Adrenal gland (tissue), 12 donors: ENCODE data around the gene NAALADL2. TPM values are rescaled to one million over a fixed set of nuclear protein-coding genes. Genes with fewer than 3 reads are reported as not detected.
"Not testable (repeated sequence)": the region's sequence is repeated elsewhere in the genome, so short reads cannot be mapped to it uniquely, and the experiment has no call there.

ENCODE experiments used
- DNase-seq, 7 donors: peaks; one replicate each; pipeline ENCODE4 v3.0.0-alpha.2; 2019 to 2020
- H3K27ac ChIP-seq, 5 donors: fragments of 200-600 bp; sonication (generic) in 4 of 5; 1 replicate in 3 of 5; 2 replicates in 2 of 5; pipeline versions ENCODE4 v1.5.1 to v1.8.0; 2016 to 2020; ENCODE audit warnings: mild to moderate bottlenecking in 1 of 5
- H3K27me3 ChIP-seq: fragments of 200-600 bp; 2 replicates; pipeline ENCODE4 v1.8.0; 2021
- H3K36me3 ChIP-seq, 2 donors: fragments of 200-600 bp; replicated peaks in 1 of 2; 1 replicate in 1 of 2; 2 replicates in 1 of 2; pipeline versions ENCODE4 v1.5.1 to v1.8.0; 2018 to 2022
- H3K4me1 ChIP-seq, 2 donors: fragments of 200-600 bp; replicated peaks in 1 of 2; 1 replicate in 1 of 2; 2 replicates in 1 of 2; pipeline versions ENCODE4 v1.5.1 to v1.8.0; 2018 to 2021
- H3K4me3 ChIP-seq, 4 donors: fragments of 200-600 bp; sonication (generic) in 3 of 4; one replicate each; pipeline ENCODE4 v1.5.1; 2016 to 2018
- H3K9me3 ChIP-seq, 3 donors: fragments of 200-600 bp; sonication (generic) in 1 of 3; replicated peaks in 1 of 3; 1 replicate in 2 of 3; 2 replicates in 1 of 3; pipeline versions ENCODE4 v1.5.1 to v1.8.0; 2016 to 2021
- POLR2A ChIP-seq, 2 donors: fragments of 450-650 bp; IDR thresholded peaks; one replicate each; pipeline ENCODE4 v1.6.1; 2017; ENCODE audit warnings: antibody characterized with exemption in 2 of 2, mild to moderate bottlenecking in 2 of 2, moderate library complexity in 1 of 2
- WGBS, 4 donors: extraction: QIAGEN DNeasy Blood & Tissue Kit in 2 of 4; methylation state at CpG; one replicate each; pipeline versions ENCODE4 v1.1.5 to v1.1.7; 2013 to 2017; 5-methylcytosine and 5-hydroxymethylcytosine counted together
- intact Hi-C, 2 donors: fragments of 100-400 bp; cut with DNase I; formaldehyde crosslinking; loops; one replicate each; pipeline versions ENCODE4 v1.14.1 to v1.15.0; 2022 to 2023
- polyA plus RNA-seq, 3 donors: library from polyadenylated mRNA; stranded (reverse); fragments of 200-250 nt in 2 of 3; fragments of 350-450 nt in 1 of 3; fragmentation: Illumina TruSeq in 1 of 3; extraction: RNeasy Lipid Tissue Mini Kit (QIAGEN cat#74804) in 1 of 3; gene quantifications; one replicate each; pipeline ENCODE4 v1.2.3, GENCODE V29; 2013 to 2014
- total RNA-seq, 9 donors: library from RNA; depleted of rRNA in 4 of 9; stranded (reverse); fragments of >200 nt in 4 of 9; fragments of 120-200 nt in 1 of 9; fragmentation: NEBNext Ultra II Directional in 1 of 9; extraction: Animal tissue kit (Norgen Biotek cat#: 25700) in 1 of 9; gene quantifications; one replicate each; pipeline versions ENCODE4 v1.1.0 to v1.2.4, GENCODE V29; 2013 to 2023
- TF ChIP-seq, protein P1 (sequence below), 6 experiments: fragments of 450-650 bp in 4 of 6; fragments of 200-600 bp in 2 of 6; sonication (generic) in 1 of 6; IDR thresholded peaks; 1 replicate in 5 of 6; 2 replicates in 1 of 6; pipeline versions ENCODE4 v1.5.1 to v1.8.0; 2016 to 2021; ENCODE audit warnings: antibody characterized with exemption in 6 of 6, mild to moderate bottlenecking in 2 of 6, moderate library complexity in 1 of 6
- donor health status: healthy with polysubstance abuse.
- donor health status: Bipolar disorder and iron deficiency.
- donor health status: DM: yes; HTN: yes; CAD: no.
- donor health status: DM: no; HTN: no; CAD: no.
- donor health status: DM: no; HTN: no; CAD: no.
- donor health status: DM: yes; HTN: yes; CAD: no.

Gene NAALADL2
- total and polyA plus RNA-seq, 12 donors, result 0.24 to 7.8 (median 4.8) TPM

DNA sequence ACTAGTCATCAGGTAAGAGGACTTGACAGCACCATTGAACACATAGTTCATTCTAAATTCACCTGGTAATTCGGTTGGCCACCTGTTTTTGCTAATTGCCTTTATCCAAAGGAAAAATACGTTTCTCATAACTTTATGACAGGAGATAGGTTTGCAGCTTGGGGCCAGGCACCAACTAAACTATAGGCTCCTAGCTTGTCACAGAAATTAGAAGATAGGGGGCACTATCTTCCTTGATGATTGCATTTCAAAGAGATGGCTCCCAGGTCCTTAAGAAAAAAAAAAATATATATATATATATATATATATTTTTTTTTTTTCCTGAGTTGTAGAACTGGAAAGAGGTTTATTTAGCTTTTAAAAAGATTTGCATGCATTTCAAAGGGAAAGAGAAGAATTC, 563.6 kb downstream of the NAALADL2 start:
- H3K36me3 ChIP-seq, result no peaks in the 10 kb centered on the region
- no peak for DNase-seq
- no peaks in the 10 kb centered on the region for H3K4me1 ChIP-seq
- intact Hi-C loops, result no loop called here
- no peak overlapping the region for H3K4me3 ChIP-seq
- H3K27me3 ChIP-seq, result no peaks in the 10 kb centered on the region
- TF ChIP-seq, protein P1, sequence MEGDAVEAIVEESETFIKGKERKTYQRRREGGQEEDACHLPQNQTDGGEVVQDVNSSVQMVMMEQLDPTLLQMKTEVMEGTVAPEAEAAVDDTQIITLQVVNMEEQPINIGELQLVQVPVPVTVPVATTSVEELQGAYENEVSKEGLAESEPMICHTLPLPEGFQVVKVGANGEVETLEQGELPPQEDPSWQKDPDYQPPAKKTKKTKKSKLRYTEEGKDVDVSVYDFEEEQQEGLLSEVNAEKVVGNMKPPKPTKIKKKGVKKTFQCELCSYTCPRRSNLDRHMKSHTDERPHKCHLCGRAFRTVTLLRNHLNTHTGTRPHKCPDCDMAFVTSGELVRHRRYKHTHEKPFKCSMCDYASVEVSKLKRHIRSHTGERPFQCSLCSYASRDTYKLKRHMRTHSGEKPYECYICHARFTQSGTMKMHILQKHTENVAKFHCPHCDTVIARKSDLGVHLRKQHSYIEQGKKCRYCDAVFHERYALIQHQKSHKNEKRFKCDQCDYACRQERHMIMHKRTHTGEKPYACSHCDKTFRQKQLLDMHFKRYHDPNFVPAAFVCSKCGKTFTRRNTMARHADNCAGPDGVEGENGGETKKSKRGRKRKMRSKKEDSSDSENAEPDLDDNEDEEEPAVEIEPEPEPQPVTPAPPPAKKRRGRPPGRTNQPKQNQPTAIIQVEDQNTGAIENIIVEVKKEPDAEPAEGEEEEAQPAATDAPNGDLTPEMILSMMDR (IDR thresholded peaks at IDR 0.05), result no peak
- TF ChIP-seq POLR2A (IDR thresholded peaks at IDR 0.05), result no peak
- 69 to 84% (median 80%) methylated on average over 2 of the region's 2 CpGs for WGBS, 4 donors
- no peak overlapping the region for H3K27ac ChIP-seq
- H3K9me3 ChIP-seq, result no peaks in the 10 kb centered on the region

DNA sequence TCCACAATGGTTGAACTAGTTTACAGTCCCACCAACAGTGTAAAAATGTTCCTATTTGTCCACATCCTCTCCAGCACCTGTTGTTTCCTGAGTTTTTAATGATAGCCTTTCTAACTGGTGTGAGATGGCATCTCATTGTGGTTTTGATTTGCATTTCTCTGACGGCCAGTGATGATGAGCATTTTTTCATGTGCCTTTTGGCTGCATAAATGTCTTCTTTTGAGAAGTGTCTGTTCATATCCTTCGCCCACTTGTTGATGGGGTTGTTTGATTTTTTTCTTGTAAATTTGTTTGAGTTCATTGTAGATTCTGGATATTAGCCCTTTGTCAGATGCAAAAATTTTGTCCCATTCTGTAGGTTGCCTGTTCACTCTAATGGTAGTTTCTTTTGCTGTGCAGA, 564.7 kb downstream of the NAALADL2 start:
- H3K4me3 ChIP-seq, intact Hi-C loops, H3K9me3 ChIP-seq, H3K4me1 ChIP-seq, H3K27me3 ChIP-seq, DNase-seq, H3K36me3 ChIP-seq, H3K27ac ChIP-seq: not testable (repeated sequence)
- WGBS, 4 donors, result 63 to 92% (median 85%) methylated on average over 2 of the region's 2 CpGs

DNA sequence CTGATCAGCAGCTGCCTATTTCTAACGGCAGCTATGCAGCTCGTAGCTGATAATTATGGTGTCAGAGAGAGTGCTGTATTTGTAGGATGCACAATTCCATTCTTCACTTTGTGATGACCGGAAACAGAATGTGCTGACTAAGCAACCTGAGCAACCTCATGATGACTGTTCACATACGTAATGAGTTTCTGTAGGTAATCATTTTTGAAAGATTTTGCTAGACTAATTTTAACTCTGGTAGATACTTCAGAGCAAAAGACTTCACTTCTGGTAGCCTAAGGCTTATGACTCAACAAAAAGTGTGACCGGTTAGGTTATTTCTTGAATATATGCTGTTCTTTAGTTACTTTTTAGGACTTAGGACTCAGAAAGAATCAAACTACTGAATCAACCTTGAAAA, 567.7 kb downstream of the NAALADL2 start:
- intact Hi-C loops, result no loop called here
- TF ChIP-seq, protein P1 (IDR thresholded peaks at IDR 0.05), result no peak
- no peak for TF ChIP-seq POLR2A (IDR thresholded peaks at IDR 0.05)
- no peaks in the 10 kb centered on the region for H3K4me1 ChIP-seq
- WGBS, 4 donors, result 84 to 87% (median 85%) methylated on average over 5 of the region's 5 CpGs
- H3K9me3 ChIP-seq, result no peaks in the 10 kb centered on the region
- H3K27ac ChIP-seq, result no peak overlapping the region
- no peaks in the 10 kb centered on the region for H3K27me3 ChIP-seq
- DNase-seq, result no peak
- H3K4me3 ChIP-seq, result no peak overlapping the region
- H3K36me3 ChIP-seq, result no peaks in the 10 kb centered on the region

DNA sequence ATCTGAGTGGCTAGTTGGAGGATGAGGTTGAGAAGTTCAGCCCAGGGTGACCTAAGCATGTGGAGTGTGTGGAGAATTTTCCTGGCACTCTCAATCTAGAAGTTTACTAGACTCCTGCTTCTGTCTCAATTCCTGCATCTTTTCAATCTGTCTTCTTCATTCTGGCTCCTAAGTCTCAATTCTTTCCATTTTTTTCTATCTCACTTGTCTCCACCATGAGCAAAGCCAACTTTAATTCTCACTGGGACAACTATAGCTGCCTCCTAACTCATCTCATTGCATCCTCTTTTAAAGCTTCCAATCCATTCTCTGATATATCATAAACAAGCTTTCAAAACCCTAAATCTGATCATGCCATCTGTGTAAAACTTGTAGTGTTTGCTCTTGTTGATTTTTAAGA, 569.3 kb downstream of the NAALADL2 start:
- H3K4me1 ChIP-seq, result no peaks in the 10 kb centered on the region
- intact Hi-C loops, result no loop called here
- no peaks in the 10 kb centered on the region for H3K36me3 ChIP-seq
- H3K4me3 ChIP-seq, result no peak overlapping the region
- TF ChIP-seq POLR2A (IDR thresholded peaks at IDR 0.05), result no peak
- TF ChIP-seq, protein P1 (IDR thresholded peaks at IDR 0.05), result no peak
- no peak overlapping the region for H3K27ac ChIP-seq
- no peaks in the 10 kb centered on the region for H3K27me3 ChIP-seq
- H3K9me3 ChIP-seq, result no peaks in the 10 kb centered on the region
- no peak for DNase-seq

DNA sequence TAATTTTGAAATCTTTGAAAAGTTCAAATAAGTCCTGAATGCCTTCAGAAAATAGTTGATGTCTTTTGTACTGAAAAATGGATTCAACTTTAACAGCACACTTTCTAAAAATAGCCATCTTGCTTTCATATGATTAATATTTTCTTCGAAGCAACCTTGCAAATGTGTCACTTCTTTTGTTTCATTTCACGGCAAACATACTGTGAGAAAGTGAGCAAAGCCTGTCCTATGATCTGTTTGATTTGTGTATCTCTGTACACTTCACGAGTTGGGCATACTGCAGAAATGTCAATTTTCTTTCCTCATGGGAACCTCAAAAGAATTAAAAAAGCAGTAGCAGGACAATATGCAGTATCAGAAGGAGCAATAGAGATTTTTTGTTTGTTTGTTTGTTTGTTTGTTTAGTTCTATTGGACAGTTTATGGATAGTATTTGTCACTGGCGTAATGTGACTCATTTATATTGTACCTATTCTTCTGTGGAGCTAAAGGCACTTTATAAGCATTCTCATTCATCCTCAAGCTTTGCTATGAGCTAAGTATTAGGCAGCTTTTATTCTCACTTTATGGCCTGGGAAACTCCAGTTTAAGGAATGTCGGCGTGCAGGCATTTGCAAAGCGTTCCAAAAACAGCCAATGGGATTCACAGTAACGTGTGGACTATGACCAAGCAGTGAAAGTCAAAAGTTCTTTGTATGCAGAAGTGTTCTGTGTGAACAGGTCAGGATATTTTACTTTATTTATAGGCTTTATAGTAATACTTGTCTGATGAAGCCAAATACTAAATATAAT, 572.0 kb downstream of the NAALADL2 start:
- Histone ChIP-seq H3K27me3 (no peaks in the 10 kb centered on the region), H3K36me3 (no peaks in the 10 kb centered on the region), H3K27ac (no peak overlapping the region), H3K4me3 (no peak overlapping the region), H3K9me3 (no peaks in the 10 kb centered on the region), H3K4me1 (no peaks in the 10 kb centered on the region)
- TF ChIP-seq POLR2A (IDR thresholded peaks at IDR 0.05), result no peak
- TF ChIP-seq, protein P1 (IDR thresholded peaks at IDR 0.05), result no peak
- intact Hi-C loops, result no loop called here
- 44 to 57% (median 55%) methylated on average over 8 of the region's 8 CpGs for WGBS, 4 donors
- no peak for DNase-seq
